ENCODE measurements around the gene CEP192. TPM values are rescaled to one million over a fixed set of nuclear protein-coding genes. Genes with fewer than 3 reads are reported as not detected.

The CEP192 gene
- total and polyA plus RNA-seq, 2 of the 13 experiments (the other 11 are each of a cell fraction or from before 2014, with no cell fraction given) = 15.3 to 24.7 TPM

- TF ChIP-seq ZNF660 (CRISPR knock-in tag; IDR thresholded peaks at IDR 0.05; ENCODE audit: borderline replicate concordance, low read depth) (no peak), ZNF768 (CRISPR knock-in tag; IDR thresholded peaks at IDR 0.05) (peak; percentile 54; the same call in 1 of the 2 replicates), MED13 (CRISPR knock-in tag; IDR thresholded peaks at IDR 0.05) (0 out of 2 replicates have a peak, but pooled peaks have one; percentile 38), SATB2 (CRISPR knock-in tag; IDR thresholded peaks at IDR 0.05) (0 out of 2 replicates have a peak, but pooled peaks have one; percentile 9), SMARCC2 (IDR thresholded peaks at IDR 0.05) (no peak), RBFOX2 (IDR thresholded peaks at IDR 0.05; ENCODE audit: low read depth, low read length) (peak; percentile 90), ZNF850 (CRISPR knock-in tag; conservative IDR thresholded peaks at IDR 0.05) (0 out of 2 replicates have a peak, but pooled peaks have one; percentile 27), MAF1 (CRISPR knock-in tag; IDR thresholded peaks at IDR 0.05; ENCODE audit: borderline replicate concordance) (peak; percentile 12; the same call in 1 of the 2 replicates), ZNF350 (CRISPR knock-in tag; IDR thresholded peaks at IDR 0.05; ENCODE audit: borderline replicate concordance, low read depth) (peak; percentile 41), THYN1 (CRISPR knock-in tag; IDR thresholded peaks at IDR 0.05; ENCODE audit: borderline replicate concordance, low read depth) (peak; percentile 92; the same call in 1 of the 2 replicates), TARDBP (CRISPR knock-in tag; IDR thresholded peaks at IDR 0.05) (0 out of 2 replicates have a peak, but pooled peaks have one; percentile 28), SNAI1 (CRISPR knock-in tag; IDR thresholded peaks at IDR 0.05; ENCODE audit: borderline replicate concordance) (peak; percentile 68; the same call in 1 of the 2 replicates), SP2 (CRISPR knock-in tag; IDR thresholded peaks at IDR 0.05) (no peak), ZNF776 (CRISPR knock-in tag; IDR thresholded peaks at IDR 0.05) (peak; percentile 69), ARHGAP35 (CRISPR knock-in tag; IDR thresholded peaks at IDR 0.05; ENCODE audit: borderline replicate concordance) (peak; percentile 10; the same call in 1 of the 2 replicates), ZSCAN9 (CRISPR knock-in tag; IDR thresholded peaks at IDR 0.05; ENCODE audit: borderline replicate concordance) (peak; percentile 28; the same call in 1 of the 2 replicates), RAD21 (CRISPR knock-in tag; IDR thresholded peaks at IDR 0.05) (peak; percentile 9; the same call in 1 of the 2 replicates), ZFX (CRISPR knock-in tag; IDR thresholded peaks at IDR 0.05; ENCODE audit: low read depth) (peak; percentile 58), ZNF263 (CRISPR knock-in tag; IDR thresholded peaks at IDR 0.05) (0 out of 2 replicates have a peak, but pooled peaks have one; percentile 20), ZNF839 (CRISPR knock-in tag; IDR thresholded peaks at IDR 0.05; ENCODE audit: borderline replicate concordance) (peak; percentile 63; the same call in 1 of the 2 replicates), BRD4 (CRISPR knock-in tag; IDR thresholded peaks at IDR 0.05) (peak; percentile 45; the same call in 1 of the 2 replicates), KDM5B (CRISPR knock-in tag; IDR thresholded peaks at IDR 0.05; ENCODE audit: borderline replicate concordance) (peak; percentile 70; the same call in 1 of the 2 replicates), AGO2 (optimal IDR thresholded peaks at IDR 0.05; ENCODE audit: low read depth, low read length) (peak; percentile 96)
- TF ChIP-seq, protein P1, sequence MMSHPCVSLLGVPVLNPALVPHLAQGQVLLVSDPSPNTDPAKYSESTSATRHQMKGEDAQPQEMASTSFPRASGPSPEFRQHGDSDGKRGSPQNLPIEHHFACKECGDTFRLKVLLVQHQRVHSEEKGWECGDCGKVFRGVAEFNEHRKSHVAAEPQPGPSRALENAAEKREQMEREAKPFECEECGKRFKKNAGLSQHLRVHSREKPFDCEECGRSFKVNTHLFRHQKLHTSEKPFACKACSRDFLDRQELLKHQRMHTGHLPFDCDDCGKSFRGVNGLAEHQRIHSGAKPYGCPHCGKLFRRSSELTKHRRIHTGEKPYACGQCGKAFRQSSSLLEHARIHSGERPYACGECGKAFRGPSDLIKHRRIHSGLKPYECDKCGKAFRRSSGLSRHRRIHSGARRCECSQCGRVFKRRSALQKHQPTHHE (CRISPR knock-in tag; IDR thresholded peaks at IDR 0.05; ENCODE audit: borderline replicate concordance) = peak; percentile 54; the same call in 1 of the 2 replicates
- TF ChIP-seq, protein P2, sequence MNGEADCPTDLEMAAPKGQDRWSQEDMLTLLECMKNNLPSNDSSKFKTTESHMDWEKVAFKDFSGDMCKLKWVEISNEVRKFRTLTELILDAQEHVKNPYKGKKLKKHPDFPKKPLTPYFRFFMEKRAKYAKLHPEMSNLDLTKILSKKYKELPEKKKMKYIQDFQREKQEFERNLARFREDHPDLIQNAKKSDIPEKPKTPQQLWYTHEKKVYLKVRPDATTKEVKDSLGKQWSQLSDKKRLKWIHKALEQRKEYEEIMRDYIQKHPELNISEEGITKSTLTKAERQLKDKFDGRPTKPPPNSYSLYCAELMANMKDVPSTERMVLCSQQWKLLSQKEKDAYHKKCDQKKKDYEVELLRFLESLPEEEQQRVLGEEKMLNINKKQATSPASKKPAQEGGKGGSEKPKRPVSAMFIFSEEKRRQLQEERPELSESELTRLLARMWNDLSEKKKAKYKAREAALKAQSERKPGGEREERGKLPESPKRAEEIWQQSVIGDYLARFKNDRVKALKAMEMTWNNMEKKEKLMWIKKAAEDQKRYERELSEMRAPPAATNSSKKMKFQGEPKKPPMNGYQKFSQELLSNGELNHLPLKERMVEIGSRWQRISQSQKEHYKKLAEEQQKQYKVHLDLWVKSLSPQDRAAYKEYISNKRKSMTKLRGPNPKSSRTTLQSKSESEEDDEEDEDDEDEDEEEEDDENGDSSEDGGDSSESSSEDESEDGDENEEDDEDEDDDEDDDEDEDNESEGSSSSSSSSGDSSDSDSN (CRISPR knock-in tag; IDR thresholded peaks at IDR 0.05) = peak; percentile 86
Observed at GRCh38 chr18:13136904-13137669, 145.9 kb downstream of the CEP192 start (continued).

All from HepG2 (cell line).